H9 (cell line): ENCODE data around the gene CERK. TPM values are rescaled to one million over a fixed set of nuclear protein-coding genes. Genes with fewer than 3 reads are reported as not detected.

Experiments used
- DNase-seq: peaks from one replicate; pipeline ENCODE4 v3.0.0-alpha.2; 2017
- H2AFZ ChIP-seq: one replicate; pipeline ENCODE4 v1.6.1; 2013; ENCODE audit warnings: mild to moderate bottlenecking, low read length, control low read depth, moderate library complexity
- H2AK5ac ChIP-seq: 2 replicates; pipeline ENCODE4 v1.6.1; 2013; ENCODE audit warnings: low read length, control low read depth, mixed read lengths; ENCODE audit not compliant: insufficient read length
- H2BK120ac ChIP-seq: one replicate; pipeline ENCODE4 v1.6.1; 2013; ENCODE audit warnings: low read depth, mild to moderate bottlenecking, low read length, control low read depth, inconsistent platforms; ENCODE audit not compliant: poor library complexity, severe bottlenecking
- H2BK12ac ChIP-seq: 2 replicates; pipeline ENCODE4 v1.6.1; 2013; ENCODE audit warnings: low read length, control low read depth, mixed read lengths, low read depth; ENCODE audit not compliant: insufficient read length
- H2BK15ac ChIP-seq: 2 replicates; pipeline ENCODE4 v1.6.1; 2013; ENCODE audit warnings: low read depth, low read length, control low read depth
- H2BK20ac ChIP-seq: one replicate; pipeline ENCODE4 v1.6.1; 2013; ENCODE audit warnings: low read depth, mild to moderate bottlenecking, low read length, control low read depth, inconsistent platforms; ENCODE audit not compliant: poor library complexity, severe bottlenecking
- H2BK5ac ChIP-seq: 2 replicates; pipeline ENCODE4 v1.6.1; 2013; ENCODE audit warnings: low read length, control low read depth, mixed read lengths; ENCODE audit not compliant: insufficient read length
- H3K14ac ChIP-seq: 2 replicates; pipeline ENCODE4 v1.6.1; 2013; ENCODE audit warnings: low read length, control low read depth; ENCODE audit not compliant: insufficient read depth
- H3K18ac ChIP-seq: 2 replicates; pipeline ENCODE4 v1.6.1; 2013; ENCODE audit warnings: low read depth, mild to moderate bottlenecking, mixed read lengths, low read length, control low read depth; ENCODE audit not compliant: insufficient read length
- H3K23ac ChIP-seq: 2 replicates; pipeline ENCODE4 v1.6.1; 2013; ENCODE audit warnings: low read length, control low read depth, mixed read lengths, low read depth; ENCODE audit not compliant: insufficient read length
- H3K23me2 ChIP-seq: 2 replicates; pipeline ENCODE4 v1.6.1; 2013; ENCODE audit warnings: low read depth, mild to moderate bottlenecking, mixed read lengths, low read length, control low read depth; ENCODE audit not compliant: insufficient read length, poor library complexity, severe bottlenecking
- H3K27ac ChIP-seq: 2 replicates; pipeline ENCODE4 v1.5.1; 2013; ENCODE audit warnings: low read length, control low read depth, mixed read lengths, low read depth; ENCODE audit not compliant: insufficient read length
- H3K27me3 ChIP-seq: 2 replicates; pipeline ENCODE4 v1.6.1; 2013; ENCODE audit warnings: low read length, control low read depth, inconsistent platforms; ENCODE audit not compliant: insufficient read depth
- H3K4ac ChIP-seq: 2 replicates; pipeline ENCODE4 v1.6.1; 2013; ENCODE audit warnings: low read depth, mild to moderate bottlenecking, control low read depth, inconsistent platforms, low read length, moderate library complexity
- H3K4me1 ChIP-seq: 2 replicates; pipeline ENCODE4 v1.6.1; 2013; ENCODE audit warnings: low read length, control low read depth, inconsistent platforms; ENCODE audit not compliant: insufficient read depth
- H3K4me2 ChIP-seq: 2 replicates; pipeline ENCODE4 v1.6.1; 2013; ENCODE audit warnings: low read length, control low read depth, mixed read lengths; ENCODE audit not compliant: insufficient read length, insufficient read depth
- H3K56ac ChIP-seq: 2 replicates; pipeline ENCODE4 v1.6.1; 2013; ENCODE audit warnings: low read depth, mild to moderate bottlenecking, mixed read lengths, low read length, control low read depth; ENCODE audit not compliant: insufficient read length
- H3K79me1 ChIP-seq: 2 replicates; pipeline ENCODE4 v1.6.1; 2013; ENCODE audit warnings: low read depth, mild to moderate bottlenecking, moderate library complexity, low read length, control low read depth, inconsistent platforms; ENCODE audit not compliant: insufficient read depth, poor library complexity, severe bottlenecking
- H3K79me2 ChIP-seq: 2 replicates; pipeline ENCODE4 v1.6.1; 2013; ENCODE audit warnings: low read length, control low read depth, inconsistent platforms; ENCODE audit not compliant: insufficient read depth
- H3K9ac ChIP-seq: 2 replicates; pipeline ENCODE4 v1.6.1; 2013; ENCODE audit warnings: low read length, control low read depth, mixed read lengths; ENCODE audit not compliant: insufficient read length; ENCODE audit errors: extremely low read depth
- H3K9me3 ChIP-seq: one replicate; pipeline ENCODE4 v1.6.1; 2013; ENCODE audit warnings: low read depth, low read length, inconsistent platforms; ENCODE audit not compliant: control insufficient read depth
- H3T11ph ChIP-seq: one replicate; pipeline ENCODE4 v1.6.1; 2013; ENCODE audit warnings: mild to moderate bottlenecking, low read length, control low read depth, inconsistent platforms
- H4K20me1 ChIP-seq: one replicate; pipeline ENCODE4 v1.6.1; 2013; ENCODE audit not compliant: control insufficient read depth, insufficient read length, insufficient read depth
- H4K5ac ChIP-seq: 2 replicates; pipeline ENCODE4 v1.6.1; 2013; ENCODE audit warnings: low read depth, mild to moderate bottlenecking, mixed read lengths, low read length, control low read depth; ENCODE audit not compliant: insufficient read length
- H4K8ac ChIP-seq: replicated peaks from 2 replicates; pipeline ENCODE4 v1.6.1; 2013; ENCODE audit warnings: low read length, control low read depth, mixed read lengths, low read depth; ENCODE audit not compliant: insufficient read length
- H4K91ac ChIP-seq: 2 replicates; pipeline ENCODE4 v1.6.1; 2013; ENCODE audit warnings: low read depth, mild to moderate bottlenecking, moderate library complexity, mixed read lengths, low read length, control low read depth; ENCODE audit not compliant: insufficient read length
- H3K27ac Mint-ChIP-seq, 3 experiments: 2 replicates in 2 of 3; 3 replicates in 1 of 3; pipeline ENCODE4 v1.8.0; 2020 to 2021; ENCODE audit warnings: mixed read lengths in 3 of 3, mild to moderate bottlenecking in 1 of 3, moderate library complexity in 1 of 3
- H3K27me3 Mint-ChIP-seq: 2 replicates; pipeline ENCODE4 v1.8.0; 2021; ENCODE audit warnings: low read depth, mild to moderate bottlenecking, moderate library complexity, mixed read lengths
- H3K36me3 Mint-ChIP-seq, 3 experiments: 2 replicates in 2 of 3; 3 replicates in 1 of 3; pipeline ENCODE4 v1.8.0; 2020 to 2021; ENCODE audit warnings: low read depth in 3 of 3, mixed read lengths in 3 of 3; ENCODE audit not compliant: insufficient read depth in 1 of 3
- H3K4me1 Mint-ChIP-seq, 2 experiments: 2 replicates each; pipeline ENCODE4 v1.8.0; 2020; ENCODE audit warnings: mixed read lengths in 2 of 2
- H3K4me3 Mint-ChIP-seq, 2 experiments: 2 replicates in 1 of 2; 3 replicates in 1 of 2; pipeline ENCODE4 v1.8.0; 2020 to 2021; ENCODE audit warnings: mild to moderate bottlenecking in 2 of 2, mixed read lengths in 2 of 2, moderate library complexity in 1 of 2
- H3K9me3 Mint-ChIP-seq, 2 experiments: 2 replicates in 1 of 2; 3 replicates in 1 of 2; pipeline ENCODE4 v1.8.0; 2020; ENCODE audit warnings: mild to moderate bottlenecking in 2 of 2, mixed read lengths in 2 of 2, moderate library complexity in 1 of 2
- WGBS: extraction: QIAGEN DNeasy Blood & Tissue Kit; methylation state at CpG from one replicate; pipeline ENCODE4 v1.1.7; 2013; ENCODE audit warnings: missing lambda C conversion rate, low lambda C conversion rate, mixed read lengths; ENCODE audit not compliant: insufficient read length; ENCODE audit errors: extremely low coverage; 5-methylcytosine and 5-hydroxymethylcytosine counted together
- total RNA-seq: library from RNA; stranded (reverse); gene quantifications from 2 replicates; pipeline ENCODE4 v1.2.1, GENCODE V29; 2021
- TF ChIP-seq, protein P1 (sequence below): fragments of 200-600 bp; sonication (generic); conservative IDR thresholded peaks from 3 replicates; pipeline ENCODE4 v1.8.0; 2021; ENCODE audit warnings: antibody characterized with exemption, mild to moderate bottlenecking

The CERK gene
- total RNA-seq, 1 experiment from 2014 or later: 47.1 TPM

DNA sequence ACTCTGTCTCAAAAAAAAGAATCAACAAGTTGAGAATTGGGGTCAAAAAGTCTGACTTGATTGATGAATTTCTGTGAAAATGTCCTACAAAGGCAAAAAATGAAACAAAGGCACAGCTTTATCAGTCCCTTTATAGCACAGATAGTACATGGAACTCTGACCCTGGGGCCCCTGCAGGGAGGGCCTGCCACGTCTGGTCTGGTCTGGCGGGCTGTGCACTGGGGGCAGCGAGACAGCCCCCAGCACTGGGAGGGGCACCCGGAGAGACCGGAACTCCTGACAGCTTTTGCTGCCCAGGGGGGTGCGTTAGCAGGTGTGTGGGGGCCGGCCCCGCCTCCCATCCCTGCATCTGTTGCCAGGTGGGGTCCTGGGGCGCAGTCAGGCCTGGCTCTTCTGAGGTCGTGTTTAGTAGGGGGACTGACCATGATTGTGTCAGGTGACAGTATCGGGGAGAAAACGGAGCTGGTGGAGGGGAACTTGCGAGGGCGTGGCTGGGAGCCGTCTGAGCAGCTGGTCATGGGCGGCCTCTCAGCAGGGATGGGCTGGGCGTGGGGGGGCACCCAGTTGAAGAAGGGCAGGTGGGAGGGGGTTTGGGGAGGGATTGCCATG, 66.1 kb downstream of the CERK start:
- H3K4me1 Mint-ChIP-seq: no peaks in the 10 kb centered on the region
- H3K9ac ChIP-seq: no peak overlapping the region
- peaks cover 2 to 10% (median 5%) of the 10 kb centered on the region in 3 experiments; a peak in 5 of 7 replicates for H3K36me3 Mint-ChIP-seq
- H2BK20ac ChIP-seq: no peak overlapping the region
- H3K23ac ChIP-seq: no peak overlapping the region
- H2BK120ac ChIP-seq: no peak overlapping the region
- no peak overlapping the region for H3K27ac Mint-ChIP-seq
- TF ChIP-seq, protein P1, sequence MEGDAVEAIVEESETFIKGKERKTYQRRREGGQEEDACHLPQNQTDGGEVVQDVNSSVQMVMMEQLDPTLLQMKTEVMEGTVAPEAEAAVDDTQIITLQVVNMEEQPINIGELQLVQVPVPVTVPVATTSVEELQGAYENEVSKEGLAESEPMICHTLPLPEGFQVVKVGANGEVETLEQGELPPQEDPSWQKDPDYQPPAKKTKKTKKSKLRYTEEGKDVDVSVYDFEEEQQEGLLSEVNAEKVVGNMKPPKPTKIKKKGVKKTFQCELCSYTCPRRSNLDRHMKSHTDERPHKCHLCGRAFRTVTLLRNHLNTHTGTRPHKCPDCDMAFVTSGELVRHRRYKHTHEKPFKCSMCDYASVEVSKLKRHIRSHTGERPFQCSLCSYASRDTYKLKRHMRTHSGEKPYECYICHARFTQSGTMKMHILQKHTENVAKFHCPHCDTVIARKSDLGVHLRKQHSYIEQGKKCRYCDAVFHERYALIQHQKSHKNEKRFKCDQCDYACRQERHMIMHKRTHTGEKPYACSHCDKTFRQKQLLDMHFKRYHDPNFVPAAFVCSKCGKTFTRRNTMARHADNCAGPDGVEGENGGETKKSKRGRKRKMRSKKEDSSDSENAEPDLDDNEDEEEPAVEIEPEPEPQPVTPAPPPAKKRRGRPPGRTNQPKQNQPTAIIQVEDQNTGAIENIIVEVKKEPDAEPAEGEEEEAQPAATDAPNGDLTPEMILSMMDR: no peak
- H4K20me1 ChIP-seq: no peaks in the 10 kb centered on the region
- no peaks in the 10 kb centered on the region for H3K79me1 ChIP-seq
- no peak overlapping the region for H3T11ph ChIP-seq
- no peak overlapping the region for H3K27ac ChIP-seq
- no peak overlapping the region for H2BK5ac ChIP-seq
- no peak overlapping the region for H3K4ac ChIP-seq
- H2AFZ ChIP-seq: no peak overlapping the region
- no CpG with 5 or more reads among the region's 17 CpGs for WGBS
- H3K4me1 ChIP-seq: no peaks in the 10 kb centered on the region
- no peak for DNase-seq
- H4K8ac ChIP-seq: no peak overlapping the region
- no peak overlapping the region for H3K56ac ChIP-seq
- H3K4me2 ChIP-seq: no peak overlapping the region
- H3K27me3 Mint-ChIP-seq: no peaks in the 10 kb centered on the region
- H3K9me3 ChIP-seq: no peaks in the 10 kb centered on the region
- H3K9me3 Mint-ChIP-seq: no peaks in the 10 kb centered on the region
- H2BK15ac ChIP-seq: no peak overlapping the region
- H4K5ac ChIP-seq: no peak overlapping the region
- H3K4me3 Mint-ChIP-seq: no peak overlapping the region
- no peaks in the 10 kb centered on the region for H3K79me2 ChIP-seq
- H2BK12ac ChIP-seq: no peak overlapping the region
- no peak overlapping the region for H4K91ac ChIP-seq
- H3K23me2 ChIP-seq: no peaks in the 10 kb centered on the region
- H3K14ac ChIP-seq: no peak overlapping the region
- no peak overlapping the region for H3K18ac ChIP-seq
- H2AK5ac ChIP-seq: no peak overlapping the region
- no peaks in the 10 kb centered on the region for H3K27me3 ChIP-seq
